ENCODE results near the gene PTTG2. TPM values are rescaled to one million over a fixed set of nuclear protein-coding genes. Genes with fewer than 3 reads are reported as not detected.

Gene PTTG2
- total and polyA plus RNA-seq, 4 donors: 0.28 TPM; not detected in 3

DNA sequence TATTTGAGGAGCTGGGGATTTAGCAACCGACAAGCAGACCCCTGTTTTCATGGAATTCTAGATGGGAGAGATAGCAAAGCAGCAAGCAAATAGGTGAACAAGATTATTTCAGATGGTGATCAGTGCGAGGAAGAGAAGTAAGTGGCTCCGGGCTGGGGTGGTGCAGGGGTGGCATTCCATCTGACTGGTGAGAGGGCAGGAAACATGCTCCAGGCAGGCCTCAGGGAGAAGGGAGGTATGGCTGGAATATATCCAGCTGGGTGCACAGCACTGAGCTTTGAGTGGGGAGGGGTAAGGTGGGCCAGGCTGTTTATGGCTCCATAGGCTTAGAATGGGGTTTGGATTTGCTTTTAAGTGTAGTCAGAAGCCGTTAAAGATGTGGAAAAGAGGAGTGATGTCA is 21.2 kb downstream of the PTTG2 start:
- WGBS (ENCODE audit: insufficient coverage): 60% methylated on average over 4 of the region's 4 CpGs
- no peak overlapping the region for H3K27ac ChIP-seq (ENCODE audit: low read depth, low read length)
- DNase-seq (ENCODE audit: low read depth in 4 of 6, low spot score in 6 of 6): no peak

DNA sequence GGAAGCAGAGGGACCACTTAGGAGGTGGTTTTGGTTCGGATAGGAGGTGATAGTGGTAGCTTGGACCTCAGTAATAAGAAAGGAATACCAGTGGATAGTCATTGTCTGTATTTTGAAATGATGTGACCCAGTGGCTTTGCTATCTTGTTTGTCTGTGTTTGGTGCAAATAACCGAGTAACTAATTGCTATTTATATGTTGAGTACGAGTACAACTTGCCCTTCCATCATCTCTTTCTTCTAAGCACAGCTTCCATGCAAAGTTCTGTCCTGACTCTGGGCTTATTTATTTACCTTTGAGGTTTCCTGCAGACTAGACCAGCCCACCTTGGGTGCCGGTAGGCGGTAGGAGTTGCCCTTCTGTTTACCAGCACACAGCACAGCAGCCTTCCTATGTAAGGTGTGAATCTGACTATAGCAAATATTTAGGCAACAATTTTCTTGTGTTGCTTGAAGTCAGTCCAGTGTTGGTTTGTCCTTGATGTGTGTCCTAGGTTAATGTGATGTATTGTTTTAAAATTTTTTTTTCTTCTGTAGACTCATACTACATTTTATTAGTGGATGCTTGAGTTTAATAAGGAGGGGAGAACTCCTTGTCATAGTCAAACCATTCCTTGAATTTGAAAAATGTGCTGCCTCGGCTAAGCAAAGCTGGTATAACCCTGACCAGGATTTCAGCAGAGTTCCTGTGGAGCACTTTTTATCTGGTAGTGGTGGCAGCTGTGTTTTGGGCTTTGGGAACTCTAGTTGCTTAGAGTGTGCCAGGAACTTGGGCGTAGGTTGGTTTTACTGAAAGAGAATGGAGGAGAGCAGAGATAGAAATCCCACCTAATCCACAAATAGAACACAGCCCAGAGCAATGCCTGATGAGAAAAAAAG is 21.9 kb downstream of the PTTG2 start:
- no peak overlapping the region for H3K27ac ChIP-seq (ENCODE audit: low read depth, low read length)
- no peaks in the 10 kb centered on the region for H3K36me3 ChIP-seq (ENCODE audit: control insufficient read depth, insufficient read depth, low read length)
- H3K4me3 ChIP-seq (ENCODE audit: low read depth, low read length): no peak overlapping the region
- WGBS (ENCODE audit: insufficient coverage): 75% methylated on average over 3 of the region's 7 CpGs
- DNase-seq (ENCODE audit: low read depth in 4 of 6, low spot score in 6 of 6): no peak
- peaks cover 16% of the 10 kb centered on the region for H3K4me1 ChIP-seq (ENCODE audit: control insufficient read depth, insufficient read depth, low read length)
- H3K27me3 ChIP-seq (ENCODE audit: control insufficient read depth, insufficient read depth, low read length): no peaks in the 10 kb centered on the region
- no peaks in the 10 kb centered on the region for H3K9me3 ChIP-seq (ENCODE audit: control insufficient read depth, insufficient read depth, low read length)

More for the DNA sequence above, 21.2 kb downstream of the PTTG2 start:
- no peaks in the 10 kb centered on the region for H3K9me3 ChIP-seq (ENCODE audit: control insufficient read depth, insufficient read depth, low read length)
- peaks cover 16% of the 10 kb centered on the region for H3K4me1 ChIP-seq (ENCODE audit: control insufficient read depth, insufficient read depth, low read length)
- no peaks in the 10 kb centered on the region for H3K36me3 ChIP-seq (ENCODE audit: control insufficient read depth, insufficient read depth, low read length)
- no peak overlapping the region for H3K4me3 ChIP-seq (ENCODE audit: low read depth, low read length)
- no peaks in the 10 kb centered on the region for H3K27me3 ChIP-seq (ENCODE audit: control insufficient read depth, insufficient read depth, low read length)

DNA sequence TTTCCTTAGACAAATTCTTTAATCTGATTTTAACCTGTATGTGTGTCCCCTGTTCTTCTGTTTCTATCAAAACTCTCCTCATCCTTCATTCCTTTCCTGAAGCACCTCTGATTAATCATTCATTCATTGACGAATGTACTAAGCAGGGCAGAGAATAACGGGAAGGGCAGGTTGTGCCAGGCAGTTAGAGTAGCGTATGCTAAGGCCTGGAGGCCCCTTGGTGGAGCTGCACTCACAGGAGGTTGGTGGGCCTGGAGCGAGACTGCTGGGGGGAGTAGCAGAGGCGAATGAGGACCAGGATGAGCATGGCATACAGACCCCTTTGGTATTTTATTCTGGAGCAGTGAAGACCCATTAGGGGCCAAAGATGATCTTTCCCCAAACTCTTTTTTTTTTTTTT is 22.5 kb downstream of the PTTG2 start:
- Histone ChIP-seq H3K4me3 (ENCODE audit: low read depth, low read length) (no peak overlapping the region), H3K27me3 (ENCODE audit: control insufficient read depth, insufficient read depth, low read length) (no peaks in the 10 kb centered on the region), H3K4me1 (ENCODE audit: control insufficient read depth, insufficient read depth, low read length) (peaks cover 15% of the 10 kb centered on the region), H3K9me3 (ENCODE audit: control insufficient read depth, insufficient read depth, low read length) (no peaks in the 10 kb centered on the region), H3K27ac (ENCODE audit: low read depth, low read length) (no peak overlapping the region), H3K36me3 (ENCODE audit: control insufficient read depth, insufficient read depth, low read length) (no peaks in the 10 kb centered on the region)
- DNase-seq (ENCODE audit: low read depth in 4 of 6, low spot score in 6 of 6): no peak
- WGBS (ENCODE audit: insufficient coverage): 92% methylated on average over 3 of the region's 5 CpGs

DNA sequence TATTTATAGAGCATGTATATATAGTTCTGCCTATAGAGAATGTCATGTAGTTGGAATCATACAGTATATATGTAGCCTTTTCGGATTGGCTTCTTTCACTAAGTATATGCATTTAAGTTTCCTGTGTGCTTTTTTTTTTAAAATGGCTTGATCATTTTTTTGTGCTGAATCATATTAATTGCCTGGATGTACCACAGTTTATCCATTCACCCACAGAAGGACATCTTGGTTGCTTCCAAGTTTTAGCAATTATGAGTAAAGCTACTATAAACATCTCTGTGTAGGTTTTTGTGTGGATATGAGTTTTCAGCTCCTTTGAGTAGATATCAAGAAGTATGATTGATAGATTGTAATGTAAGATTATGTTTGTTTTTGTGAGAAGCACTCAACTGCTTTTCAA is 23.8 kb downstream of the PTTG2 start:
- no peak overlapping the region for H3K27ac ChIP-seq (ENCODE audit: low read depth, low read length)
- no peaks in the 10 kb centered on the region for H3K27me3 ChIP-seq (ENCODE audit: control insufficient read depth, insufficient read depth, low read length)
- no peaks in the 10 kb centered on the region for H3K9me3 ChIP-seq (ENCODE audit: control insufficient read depth, insufficient read depth, low read length)
- no peak for DNase-seq (ENCODE audit: low read depth in 4 of 6, low spot score in 6 of 6)
- peaks cover 6% of the 10 kb centered on the region for H3K4me1 ChIP-seq (ENCODE audit: control insufficient read depth, insufficient read depth, low read length)
- WGBS (ENCODE audit: insufficient coverage): no CpG with 5 or more reads among the region's 1 CpG
- no peaks in the 10 kb centered on the region for H3K36me3 ChIP-seq (ENCODE audit: control insufficient read depth, insufficient read depth, low read length)
- H3K4me3 ChIP-seq (ENCODE audit: low read depth, low read length): no peak overlapping the region

DNA sequence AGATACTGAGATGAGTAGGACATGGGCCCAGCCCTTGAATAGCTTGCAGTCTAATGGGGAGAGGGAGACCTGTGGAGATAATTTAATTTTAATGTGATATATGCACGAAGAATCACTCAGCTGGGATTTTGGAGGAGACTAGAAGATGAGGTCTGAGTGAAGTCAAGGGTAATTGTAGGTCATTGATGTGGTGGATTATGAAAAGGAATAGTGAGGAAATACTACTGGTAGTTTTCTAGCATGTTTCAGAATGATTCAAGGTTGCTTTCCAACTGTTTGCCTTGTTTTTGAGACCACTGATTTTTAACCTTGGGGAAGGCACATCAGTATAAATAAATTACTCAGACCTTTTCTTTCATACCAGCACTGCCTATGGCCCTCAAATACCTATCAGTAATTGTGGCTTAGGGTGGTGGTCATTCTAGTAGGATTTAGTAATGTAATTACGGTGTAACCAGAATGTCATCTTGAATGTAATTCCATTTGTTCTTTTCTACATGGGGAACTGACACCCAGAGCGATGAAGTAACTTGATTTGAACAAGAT is 25.6 kb downstream of the PTTG2 start:
- Histone ChIP-seq H3K9me3 (ENCODE audit: control insufficient read depth, insufficient read depth, low read length) (no peaks in the 10 kb centered on the region), H3K27ac (ENCODE audit: low read depth, low read length) (no peak overlapping the region), H3K36me3 (ENCODE audit: control insufficient read depth, insufficient read depth, low read length) (no peaks in the 10 kb centered on the region), H3K27me3 (ENCODE audit: control insufficient read depth, insufficient read depth, low read length) (no peaks in the 10 kb centered on the region), H3K4me3 (ENCODE audit: low read depth, low read length) (no peak overlapping the region), H3K4me1 (ENCODE audit: control insufficient read depth, insufficient read depth, low read length) (peaks cover 8% of the 10 kb centered on the region)
- 50% methylated on average over 1 of the region's 3 CpGs for WGBS (ENCODE audit: insufficient coverage)
- no peak for DNase-seq (ENCODE audit: low read depth in 4 of 6, low spot score in 6 of 6)

DNA sequence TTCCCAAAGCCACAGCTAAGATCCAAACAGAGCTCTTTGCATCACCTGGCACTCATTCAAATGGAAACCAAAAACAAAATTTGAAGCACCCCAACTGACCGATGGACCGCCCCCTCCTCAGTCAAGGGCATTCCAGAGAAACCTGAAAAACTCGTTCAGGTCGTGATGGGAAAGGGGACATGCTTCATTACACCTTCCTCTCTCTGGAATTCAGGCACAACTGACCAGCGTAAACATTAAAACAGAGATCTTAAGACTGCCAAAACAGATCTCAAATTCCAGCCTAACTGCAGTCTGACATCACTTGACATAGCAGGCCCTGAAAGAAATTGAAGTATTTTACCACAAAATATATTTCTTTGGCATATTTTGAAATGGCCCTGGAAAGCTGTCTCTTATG is 28.5 kb downstream of the PTTG2 start:
- no peak for DNase-seq (ENCODE audit: low read depth in 4 of 6, low spot score in 6 of 6)
- H3K27ac ChIP-seq (ENCODE audit: low read depth, low read length): no peak overlapping the region
- no peaks in the 10 kb centered on the region for H3K9me3 ChIP-seq (ENCODE audit: control insufficient read depth, insufficient read depth, low read length)
- H3K36me3 ChIP-seq (ENCODE audit: control insufficient read depth, insufficient read depth, low read length): no peaks in the 10 kb centered on the region
- peaks cover 7% of the 10 kb centered on the region for H3K4me1 ChIP-seq (ENCODE audit: control insufficient read depth, insufficient read depth, low read length)
- H3K4me3 ChIP-seq (ENCODE audit: low read depth, low read length): no peak overlapping the region
- no peaks in the 10 kb centered on the region for H3K27me3 ChIP-seq (ENCODE audit: control insufficient read depth, insufficient read depth, low read length)
- 51% methylated on average over 4 of the region's 5 CpGs for WGBS (ENCODE audit: insufficient coverage)

DNA sequence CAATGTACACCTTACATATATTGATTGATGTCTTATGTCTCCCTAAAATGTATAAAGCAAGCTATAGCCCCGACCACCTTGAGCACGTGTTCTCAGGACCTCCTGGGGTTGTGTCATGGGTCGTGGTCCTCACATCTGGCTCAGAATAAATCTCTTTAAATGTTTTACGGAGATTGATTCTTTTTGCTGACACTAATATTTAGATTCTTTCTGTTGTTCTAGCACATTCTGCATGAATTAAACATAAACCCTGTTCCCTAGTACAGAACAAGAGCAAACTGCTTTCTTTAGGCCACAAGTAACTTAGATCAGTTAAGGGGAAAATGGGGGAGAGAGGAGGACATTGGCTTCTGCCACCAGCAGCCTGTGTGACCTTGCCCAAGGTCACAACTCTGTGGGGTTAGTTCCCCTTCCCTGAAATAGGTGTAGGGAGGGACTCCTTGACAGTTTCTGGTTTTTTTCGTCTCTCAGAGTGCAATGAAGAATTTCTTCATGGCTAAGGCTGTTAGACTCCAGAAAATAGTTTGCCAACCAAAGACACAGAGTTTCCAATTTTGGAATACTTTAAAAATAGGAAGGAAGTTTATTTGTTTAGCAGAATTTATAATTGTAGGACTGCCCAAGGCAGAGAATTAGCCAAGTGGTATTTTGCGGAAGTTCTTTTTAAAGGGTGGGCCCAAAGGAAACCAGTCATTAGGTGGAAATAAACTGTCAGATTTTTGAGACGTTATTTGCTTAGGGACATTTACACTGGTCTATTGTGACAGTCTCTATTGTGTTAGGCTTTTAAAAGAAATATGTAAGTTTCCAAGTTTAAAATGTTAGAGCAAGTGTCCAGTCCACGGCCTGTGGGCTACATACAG is 29.4 kb downstream of the PTTG2 start:
- Histone ChIP-seq H3K36me3 (ENCODE audit: control insufficient read depth, insufficient read depth, low read length) (no peaks in the 10 kb centered on the region), H3K9me3 (ENCODE audit: control insufficient read depth, insufficient read depth, low read length) (no peaks in the 10 kb centered on the region), H3K27me3 (ENCODE audit: control insufficient read depth, insufficient read depth, low read length) (no peaks in the 10 kb centered on the region), H3K4me3 (ENCODE audit: low read depth, low read length) (no peak overlapping the region), H3K27ac (ENCODE audit: low read depth, low read length) (peak overlapping the region; percentile 53), H3K4me1 (ENCODE audit: control insufficient read depth, insufficient read depth, low read length) (peaks cover 11% of the 10 kb centered on the region)
- DNase-seq (ENCODE audit: low read depth in 4 of 6, low spot score in 6 of 6): no peak
- 56% methylated on average over 2 of the region's 8 CpGs for WGBS (ENCODE audit: insufficient coverage)

DNA sequence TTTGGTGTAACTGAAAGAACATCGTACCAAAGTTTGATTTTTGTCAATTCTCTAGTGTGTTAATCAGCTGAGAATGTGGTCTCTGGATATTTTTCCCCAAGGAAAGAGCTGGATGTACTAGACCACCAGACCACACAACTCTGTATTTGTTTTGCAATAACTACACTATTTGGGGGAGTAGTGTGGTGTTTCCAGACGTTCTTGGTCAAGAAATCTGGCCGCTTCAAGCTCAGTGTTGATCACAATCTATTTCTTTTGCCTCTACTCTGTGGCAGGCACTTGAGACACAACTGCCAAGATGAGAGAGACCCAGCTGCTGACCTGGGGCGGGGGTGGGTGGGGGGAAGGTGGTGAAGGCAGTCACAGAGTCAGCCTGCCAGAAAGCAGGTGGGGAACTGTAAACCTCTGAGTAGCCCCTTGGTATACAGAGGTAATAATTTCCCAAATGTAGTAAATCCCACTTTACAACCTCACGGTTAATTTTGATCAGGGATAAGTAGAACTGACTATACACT is 30.6 kb downstream of the PTTG2 start:
- Histone ChIP-seq H3K4me1 (ENCODE audit: control insufficient read depth, insufficient read depth, low read length) (peaks cover 12% of the 10 kb centered on the region), H3K27ac (ENCODE audit: low read depth, low read length) (no peak overlapping the region), H3K4me3 (ENCODE audit: low read depth, low read length) (no peak overlapping the region), H3K27me3 (ENCODE audit: control insufficient read depth, insufficient read depth, low read length) (no peaks in the 10 kb centered on the region), H3K9me3 (ENCODE audit: control insufficient read depth, insufficient read depth, low read length) (no peaks in the 10 kb centered on the region), H3K36me3 (ENCODE audit: control insufficient read depth, insufficient read depth, low read length) (no peaks in the 10 kb centered on the region)
- DNase-seq (ENCODE audit: low read depth in 4 of 6, low spot score in 6 of 6): no peak
- WGBS (ENCODE audit: insufficient coverage): no CpG with 5 or more reads among the region's 5 CpGs

DNA sequence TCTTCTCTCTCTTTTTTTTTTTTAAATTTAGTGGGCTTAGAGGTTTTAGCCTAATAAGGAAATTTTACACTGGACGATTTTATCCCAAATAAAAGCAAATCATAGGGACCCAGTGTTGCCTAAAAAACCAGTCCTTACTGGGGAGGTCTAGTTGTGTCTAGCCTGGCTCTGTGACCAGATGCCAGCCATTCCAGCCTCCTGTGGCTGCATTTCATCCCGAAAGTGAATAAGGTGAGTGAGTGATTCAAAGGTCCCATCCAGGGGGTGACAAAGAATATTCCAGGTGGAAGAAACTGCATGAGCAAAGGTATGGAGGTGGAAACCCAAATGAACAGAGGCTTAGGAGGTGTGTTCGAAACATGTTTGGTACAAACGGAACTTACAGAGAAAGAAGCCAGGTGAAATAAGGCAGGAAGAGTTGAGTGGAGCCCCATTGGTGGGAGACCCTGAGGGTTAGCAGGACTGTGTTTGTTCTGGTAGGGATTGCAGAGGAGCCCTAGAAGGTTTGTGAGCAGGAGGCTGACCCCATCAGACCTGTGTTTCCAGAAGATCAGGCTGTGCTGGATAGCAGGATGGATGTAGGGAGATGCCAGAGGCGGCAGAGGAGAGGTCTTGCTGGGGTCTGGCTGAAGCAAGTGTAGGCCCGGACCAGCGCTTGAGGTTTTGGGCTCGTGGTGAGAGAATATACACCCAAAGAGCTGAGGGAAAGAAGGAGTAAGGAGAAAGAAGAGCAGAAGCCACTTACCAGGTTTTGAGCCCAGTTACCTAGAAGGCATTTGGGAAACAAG is 31.6 kb downstream of the PTTG2 start:
- H3K27ac ChIP-seq (ENCODE audit: low read depth, low read length): no peak overlapping the region
- WGBS (ENCODE audit: insufficient coverage): 96% methylated on average over 7 of the region's 8 CpGs
- H3K27me3 ChIP-seq (ENCODE audit: control insufficient read depth, insufficient read depth, low read length): no peaks in the 10 kb centered on the region
- peaks cover 15% of the 10 kb centered on the region for H3K4me1 ChIP-seq (ENCODE audit: control insufficient read depth, insufficient read depth, low read length)
- H3K4me3 ChIP-seq (ENCODE audit: low read depth, low read length): no peak overlapping the region
- DNase-seq (ENCODE audit: low read depth in 4 of 6, low spot score in 6 of 6): no peak
- H3K9me3 ChIP-seq (ENCODE audit: control insufficient read depth, insufficient read depth, low read length): no peaks in the 10 kb centered on the region
- no peaks in the 10 kb centered on the region for H3K36me3 ChIP-seq (ENCODE audit: control insufficient read depth, insufficient read depth, low read length)

Data from spinal cord (tissue), 10 donors.